Ramos (cell line): ENCODE results near the gene RAB40A.
"Not testable (repeated sequence)": the region's sequence is repeated elsewhere in the genome, so short reads cannot be mapped to it uniquely, and the experiment has no call there.

Experiments used
- in situ Hi-C: fragments of 300-500 bp; cut with MboI; formaldehyde crosslinking; loops from one replicate; pipeline ENCODE4 v1.14.3; 2022; ENCODE audit warnings: low sequenced_read_pairs; ENCODE audit not compliant: unreplicated experiment

RAB40A gene

DNA sequence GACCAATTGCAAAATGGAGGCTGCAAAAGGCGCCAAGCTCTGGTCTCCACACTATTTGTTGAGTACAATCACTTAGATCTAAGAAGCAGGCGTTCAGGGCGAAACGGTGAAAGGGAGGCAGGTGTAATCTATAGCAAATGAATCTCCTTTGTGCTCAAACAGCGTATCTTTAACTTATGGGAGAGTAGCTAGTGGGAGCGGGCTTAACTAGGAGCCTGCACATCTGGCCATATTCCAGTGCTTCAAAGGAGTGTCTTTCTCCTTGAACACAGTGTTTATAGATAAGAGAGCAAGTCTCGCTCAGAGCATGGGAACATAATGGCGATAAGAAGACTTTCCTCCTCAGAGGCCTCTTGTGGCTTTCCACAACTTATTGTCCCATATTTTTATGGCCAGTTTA, 49.3 kb downstream of the RAB40A start:
- in situ Hi-C loops, result not testable (repeated sequence)

DNA sequence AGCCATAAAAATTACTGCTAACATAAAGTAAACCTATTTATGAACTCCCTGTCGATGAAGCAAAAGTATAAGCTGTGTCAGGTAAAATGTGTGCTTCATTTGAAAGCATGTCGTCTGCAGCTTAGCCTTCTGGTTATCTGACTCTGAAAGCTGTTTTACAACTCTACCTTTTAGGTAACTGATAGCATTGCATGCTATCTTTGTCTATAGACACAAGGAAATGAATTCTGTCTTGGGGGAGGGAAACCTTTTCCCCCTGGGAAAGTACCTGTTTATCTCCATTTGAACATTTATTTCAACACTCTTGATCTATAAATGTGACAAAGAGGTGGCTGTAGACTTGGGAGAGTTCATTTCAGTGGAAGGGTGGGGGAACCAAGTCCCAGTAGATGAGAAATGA, 51.4 kb downstream of the RAB40A start:
- in situ Hi-C loops, result no loop called here

DNA sequence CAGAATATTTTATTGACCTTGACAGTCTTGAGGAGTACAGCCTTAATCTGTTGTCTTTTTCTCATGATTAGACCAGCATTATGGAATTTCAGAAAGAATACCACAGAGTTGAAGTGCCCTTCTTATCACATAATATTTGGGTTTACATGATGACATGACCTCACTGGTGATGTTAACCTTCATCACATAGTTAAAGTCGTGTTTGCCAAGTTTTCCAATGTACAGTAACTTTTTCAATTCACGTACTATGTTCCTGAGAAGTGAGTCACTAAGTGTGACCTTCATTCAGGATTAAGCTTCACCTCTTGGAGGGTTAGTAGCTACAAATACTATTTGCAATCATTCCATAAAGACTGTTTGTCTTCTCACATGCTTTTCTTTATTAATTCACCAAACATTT, 52.1 kb downstream of the RAB40A start:
- in situ Hi-C loops, result no loop called here

DNA sequence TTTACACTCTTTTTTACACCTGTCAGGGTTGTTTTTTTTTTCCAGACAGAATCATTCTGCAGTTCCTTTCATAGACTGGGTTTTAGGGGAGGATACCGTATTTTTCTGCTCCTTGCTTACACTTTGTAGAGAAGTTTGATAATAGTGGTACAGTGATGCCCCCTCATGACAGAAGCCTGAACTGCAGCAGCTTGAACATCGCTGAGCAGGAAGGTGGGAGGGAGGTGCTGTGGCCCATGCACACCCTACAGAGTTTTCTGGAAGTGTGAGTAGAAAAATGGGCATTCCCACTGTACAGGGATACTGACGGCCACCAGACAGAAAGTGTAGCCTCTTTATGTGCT, 54.5 kb downstream of the RAB40A start:
- in situ Hi-C loops, result no loop called here

DNA sequence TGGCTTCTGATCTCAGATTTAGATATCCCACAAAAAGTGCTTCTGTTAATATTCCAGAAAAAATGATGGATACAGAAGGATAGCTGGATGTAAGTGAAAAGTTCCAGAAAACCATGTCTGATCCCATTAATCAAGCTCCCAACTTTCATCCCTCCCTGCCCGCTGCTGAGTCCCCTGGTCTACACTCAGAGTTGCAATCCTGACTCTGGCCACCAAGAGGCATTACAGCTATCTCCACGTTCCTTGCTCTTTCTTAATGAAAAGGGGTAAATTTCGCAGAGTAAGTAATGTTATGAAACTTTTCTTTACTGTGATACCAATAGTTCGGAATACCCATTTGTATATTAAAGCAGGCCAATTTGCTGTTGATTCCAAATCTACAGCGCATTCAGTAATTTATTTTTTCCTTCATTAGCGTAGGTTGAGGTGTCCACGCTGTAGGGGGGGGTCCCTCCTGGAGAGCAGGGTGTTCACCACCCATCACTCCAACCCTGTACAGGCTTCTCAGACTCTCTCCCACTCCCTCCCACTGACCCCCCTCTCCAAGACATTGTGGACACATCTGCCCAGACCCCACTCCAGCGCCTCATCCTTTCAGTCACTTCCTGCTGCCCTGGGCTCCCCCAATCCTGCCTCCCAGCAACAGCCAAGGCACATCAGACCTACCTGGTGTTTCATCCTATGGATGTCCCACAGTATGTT, 55.1 kb downstream of the RAB40A start:
- in situ Hi-C loops, result no loop called here

DNA sequence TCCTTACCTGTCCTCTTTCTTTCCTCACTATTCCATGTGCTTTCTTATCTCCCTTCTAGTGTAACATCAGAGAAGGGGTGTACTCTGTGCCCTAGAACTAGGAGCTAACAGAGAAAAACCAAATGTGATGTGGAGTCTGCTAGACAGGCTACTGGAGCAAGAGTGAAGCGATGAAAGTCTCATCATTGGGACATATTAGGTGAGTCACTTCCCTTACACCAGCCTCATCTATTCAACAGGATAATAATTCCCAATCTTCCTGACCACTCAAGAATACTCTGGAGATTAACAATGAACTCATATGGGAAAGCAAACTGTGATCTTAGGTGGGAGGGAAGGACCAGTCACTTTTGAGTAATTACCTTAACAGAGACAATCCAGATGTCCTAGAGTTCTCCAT, 58.1 kb downstream of the RAB40A start:
- in situ Hi-C loops, result no loop called here

DNA sequence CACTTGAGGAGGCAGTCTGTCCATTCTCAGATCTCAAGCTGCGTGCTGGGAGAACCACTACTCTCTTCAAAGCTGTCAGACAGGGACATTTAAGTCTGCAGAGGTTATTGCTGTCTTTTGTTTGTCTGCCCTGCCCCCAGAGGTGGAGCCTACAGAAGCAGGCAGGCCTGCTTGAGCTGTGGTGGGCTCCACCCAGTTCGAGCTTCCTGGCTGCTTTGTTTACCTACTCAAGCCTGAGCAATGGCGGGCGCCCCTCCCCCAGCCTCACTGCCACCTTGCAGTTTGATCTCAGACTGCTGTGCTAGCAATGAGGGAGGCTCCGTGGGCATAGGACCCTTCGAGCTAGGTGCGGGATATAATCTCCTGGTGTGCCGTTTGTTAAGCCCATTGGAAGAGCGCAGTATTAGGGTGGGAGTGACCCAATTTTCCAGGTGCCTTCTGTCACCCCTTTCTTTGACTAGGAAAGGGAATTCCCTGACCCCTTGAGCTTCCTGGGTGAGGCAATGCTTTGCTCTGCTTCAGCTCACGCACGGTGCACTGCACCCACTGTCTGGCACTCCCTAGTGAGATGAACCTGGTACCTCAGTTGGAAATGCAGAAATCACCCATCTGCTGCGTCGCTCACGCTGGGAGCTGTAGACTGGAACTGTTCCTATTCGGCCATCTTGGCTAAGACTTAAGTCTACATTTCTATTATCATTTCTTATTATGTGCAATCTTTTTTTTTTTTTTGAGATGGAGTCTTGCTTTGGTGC, 59.1 kb downstream of the RAB40A start:
- in situ Hi-C loops, result not testable (repeated sequence)

DNA sequence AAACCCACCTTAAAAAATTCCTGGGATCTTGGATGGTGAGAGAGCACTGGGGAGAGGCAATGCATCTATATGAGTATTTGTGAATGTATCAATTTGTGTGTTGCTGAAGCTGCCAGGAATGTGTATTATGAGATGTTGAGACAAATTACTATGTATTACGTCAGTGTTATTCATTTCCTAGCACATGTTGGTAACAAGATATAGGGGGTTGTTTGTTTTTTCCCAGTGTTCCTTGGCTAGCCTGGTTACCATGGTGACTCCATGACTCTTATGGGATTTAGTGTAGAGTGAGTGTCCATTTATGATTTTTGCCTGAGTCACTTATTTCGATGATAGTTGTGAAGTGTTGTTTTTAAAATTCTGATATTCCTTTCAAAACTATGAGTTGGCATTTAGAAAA, 65.6 kb downstream of the RAB40A start:
- in situ Hi-C loops, result no loop called here
